GM21528 (cell line): ENCODE measurements around the gene IRF1.
"Not testable (repeated sequence)": the region's sequence is repeated elsewhere in the genome, so short reads cannot be mapped to it uniquely, and the experiment has no call there.

Source experiments
- ATAC-seq: cut with Tn5 transposase; IDR thresholded peaks from one replicate; pipeline ENCODE4 v1.9.1; 2021; ENCODE audit warnings: mild to moderate bottlenecking, moderate library complexity; ENCODE audit not compliant: unreplicated experiment, low FRiP score

IRF1 gene

GRCh38 chr5:132487841-132488555 is 2.6 kb downstream of the IRF1 start:
- ATAC-seq = no peak

GRCh38 chr5:132487095-132487428 is 3.5 kb downstream of the IRF1 start:
- ATAC-seq = no peak

DNA sequence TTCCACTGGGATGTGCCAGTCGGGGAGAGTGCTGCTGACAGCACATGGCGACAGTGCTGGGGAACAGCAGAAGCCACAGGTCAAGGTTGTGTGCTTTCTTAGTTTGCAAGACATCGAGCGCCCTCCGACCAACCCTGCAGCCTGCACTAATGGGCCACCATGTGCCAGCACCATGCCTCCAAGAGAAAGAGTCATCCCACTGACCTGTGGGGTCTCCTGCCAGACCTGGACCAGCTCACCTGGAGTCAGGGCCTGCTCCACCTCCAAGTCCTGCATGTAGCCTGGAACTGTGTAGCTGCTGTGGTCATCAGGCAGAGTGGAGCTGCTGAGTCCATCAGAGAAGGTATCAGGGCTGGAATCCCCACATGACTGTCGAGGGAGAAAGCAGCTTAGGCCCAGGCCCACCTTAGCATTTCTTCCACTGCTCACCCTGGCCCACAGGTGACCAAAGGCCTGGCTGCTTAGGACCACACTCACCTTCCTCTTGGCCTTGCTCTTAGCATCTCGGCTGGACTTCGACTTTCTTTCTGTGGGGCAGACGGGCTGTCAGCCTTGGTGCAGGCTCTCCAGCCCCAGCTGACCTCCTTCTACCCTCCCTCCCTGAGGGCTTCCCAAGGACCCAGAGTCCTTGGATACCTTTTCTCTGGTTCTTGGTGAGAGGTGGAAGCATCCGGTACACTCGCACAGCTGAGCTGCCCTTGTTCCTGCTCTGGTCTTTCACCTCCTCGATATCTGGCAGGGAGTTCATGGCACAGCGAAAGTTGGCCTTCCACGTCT is 4.1 kb downstream of the IRF1 start:
- ATAC-seq = no peak

DNA sequence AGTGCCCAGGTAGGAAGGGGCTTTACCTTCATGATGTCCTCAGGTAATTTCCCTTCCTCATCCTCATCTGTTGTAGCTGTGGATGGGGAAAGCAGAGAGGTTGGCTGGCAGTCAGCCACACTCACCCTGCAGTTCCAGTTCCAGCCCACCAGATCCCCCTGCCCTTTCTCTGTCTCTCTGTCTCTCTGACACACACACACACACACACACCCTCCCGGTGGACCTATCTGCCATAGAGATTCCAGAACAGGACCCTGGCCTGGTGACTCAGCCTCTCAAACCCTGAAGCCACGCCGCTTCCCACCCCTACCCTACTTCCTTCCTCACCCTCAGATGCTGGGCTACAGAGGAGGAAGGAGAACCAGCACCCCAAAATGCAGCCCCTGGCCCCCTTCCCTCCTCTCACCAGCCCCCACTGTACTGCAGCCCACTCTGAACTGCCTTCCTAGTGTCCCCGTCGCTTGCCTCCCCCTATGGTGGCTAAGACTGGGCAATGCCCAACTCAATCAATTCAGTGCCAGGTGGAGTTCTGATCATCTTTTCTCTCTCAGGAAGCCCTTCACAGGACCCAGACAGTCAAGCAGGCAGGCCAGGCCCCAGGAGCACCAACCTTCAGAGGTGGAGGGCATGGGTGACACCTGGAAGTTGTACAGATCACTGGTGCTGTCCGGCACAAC is 4.8 kb downstream of the IRF1 start:
- no peak for ATAC-seq

GRCh38 chr5:132484876-132485640 is 5.5 kb downstream of the IRF1 start:
- not testable (repeated sequence) for ATAC-seq

GRCh38 chr5:132484391-132484725 is 6.2 kb downstream of the IRF1 start:
- no peak for ATAC-seq

DNA sequence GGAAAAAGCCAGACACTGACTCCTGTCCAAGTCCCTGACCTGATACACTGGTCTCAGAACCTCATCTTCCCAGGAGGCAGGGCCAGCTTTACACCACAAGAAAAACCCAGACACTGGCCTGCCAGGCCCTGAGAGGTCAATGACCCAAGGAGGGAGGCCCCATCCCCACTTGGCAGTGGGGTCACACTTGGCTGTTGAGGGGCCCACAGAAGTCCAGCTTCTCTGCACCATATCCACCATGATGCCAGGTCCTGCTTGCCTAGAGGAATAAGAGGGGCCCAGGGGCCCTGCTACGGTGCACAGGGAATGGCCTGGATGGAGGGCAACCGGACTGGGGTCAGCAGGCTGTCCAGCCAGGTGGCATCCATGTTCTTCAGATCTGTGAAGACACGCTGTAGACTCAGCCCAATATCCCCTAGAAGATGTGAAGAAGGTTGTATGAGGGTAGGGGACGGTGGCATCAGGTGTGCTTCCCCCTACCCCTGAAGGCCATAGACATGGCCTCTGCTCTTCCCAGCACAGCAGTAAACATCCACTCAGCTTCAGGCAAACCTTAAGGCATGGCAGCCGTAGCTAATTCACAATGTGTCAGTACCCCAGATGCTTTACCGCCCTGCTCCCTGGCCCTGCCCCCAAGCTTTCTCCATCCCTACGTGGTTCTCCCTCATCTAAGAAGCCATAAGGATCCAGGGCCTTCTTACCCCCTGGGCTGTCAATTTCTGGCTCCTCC is 6.7 kb downstream of the IRF1 start:
- ATAC-seq = no peak

DNA sequence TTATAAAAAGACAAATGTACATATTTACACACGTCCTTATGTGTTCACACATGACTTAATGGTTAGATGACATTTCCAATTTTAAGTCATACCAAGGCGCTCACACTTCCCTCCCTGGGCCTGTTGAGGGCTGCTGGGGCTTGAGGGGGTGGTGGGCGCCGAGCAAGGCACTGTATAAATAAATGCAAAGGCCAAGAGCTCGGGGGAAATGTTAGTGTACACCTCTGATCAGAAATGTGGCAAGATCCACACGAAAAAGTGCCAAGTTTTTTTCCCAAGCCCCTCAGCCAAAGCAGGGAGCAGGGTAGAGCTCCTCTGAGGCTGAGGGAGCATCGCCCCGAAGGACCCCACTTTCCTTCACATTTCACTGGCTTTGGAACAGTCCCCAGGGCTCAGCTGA is 7.5 kb downstream of the IRF1 start:
- no peak for ATAC-seq

DNA sequence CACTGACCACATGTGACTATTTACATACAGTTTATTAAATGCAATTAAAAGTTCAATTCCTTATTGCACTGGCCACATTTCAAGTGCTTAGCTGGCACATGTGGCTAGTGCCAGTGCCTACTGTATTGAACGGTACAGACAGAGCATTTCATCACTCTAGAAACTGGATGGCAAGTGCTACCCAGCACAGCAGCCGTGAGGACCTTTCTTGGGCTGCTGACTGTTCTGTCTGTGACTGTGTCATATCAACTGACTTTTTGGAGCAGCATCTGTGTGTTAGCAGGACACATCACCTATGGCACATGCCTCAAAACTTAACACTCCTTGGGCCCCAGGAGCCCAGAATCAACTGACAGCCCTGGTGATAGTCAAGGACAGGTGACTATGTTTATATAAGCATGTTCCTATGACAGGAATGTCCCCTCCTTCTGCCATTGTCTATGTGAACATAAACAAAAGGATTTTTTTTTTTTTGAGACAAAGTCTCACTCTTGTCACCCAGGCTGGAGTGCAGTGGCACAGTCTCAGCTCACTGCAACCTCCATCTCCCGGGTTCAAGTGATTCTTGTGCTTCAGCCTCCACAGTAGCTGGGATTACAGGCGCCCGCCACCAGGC is 8.9 kb downstream of the IRF1 start:
- no peak for ATAC-seq

DNA sequence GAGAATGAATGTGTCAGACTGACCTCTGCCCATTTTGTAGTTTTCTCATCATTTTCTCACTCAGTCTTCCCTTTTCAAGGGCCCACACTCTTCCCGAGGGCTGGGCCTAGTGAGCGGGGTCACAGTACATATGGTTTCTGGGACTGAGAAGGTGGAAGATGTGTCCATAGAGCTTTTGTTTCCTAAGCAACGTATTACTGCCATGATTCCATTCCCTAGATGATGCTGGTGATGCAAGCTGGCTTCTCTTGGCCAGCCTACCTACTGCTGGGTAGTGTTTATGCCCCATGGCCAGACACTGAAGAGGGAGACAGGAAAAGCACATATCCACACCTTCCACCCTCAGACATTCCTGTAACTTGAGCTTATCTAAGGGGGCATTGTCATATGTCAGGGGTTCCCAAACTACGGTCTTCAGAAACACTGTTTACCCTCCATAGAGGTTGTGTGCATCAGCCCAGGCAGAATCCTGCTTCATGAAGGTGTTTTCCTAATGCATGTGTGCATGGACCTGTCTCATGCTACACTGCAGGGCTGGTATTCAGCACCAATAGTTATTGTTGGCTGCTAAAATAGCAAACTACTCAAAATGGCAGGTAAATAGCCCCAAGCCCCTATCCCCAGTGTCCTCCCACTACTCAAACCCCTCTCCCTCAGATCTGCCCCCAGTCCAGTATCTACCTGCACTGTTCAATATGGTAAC is 9.5 kb downstream of the IRF1 start:
- ATAC-seq = no peak

GRCh38 chr5:132480546-132480892 is 10.1 kb downstream of the IRF1 start:
- no peak for ATAC-seq

DNA sequence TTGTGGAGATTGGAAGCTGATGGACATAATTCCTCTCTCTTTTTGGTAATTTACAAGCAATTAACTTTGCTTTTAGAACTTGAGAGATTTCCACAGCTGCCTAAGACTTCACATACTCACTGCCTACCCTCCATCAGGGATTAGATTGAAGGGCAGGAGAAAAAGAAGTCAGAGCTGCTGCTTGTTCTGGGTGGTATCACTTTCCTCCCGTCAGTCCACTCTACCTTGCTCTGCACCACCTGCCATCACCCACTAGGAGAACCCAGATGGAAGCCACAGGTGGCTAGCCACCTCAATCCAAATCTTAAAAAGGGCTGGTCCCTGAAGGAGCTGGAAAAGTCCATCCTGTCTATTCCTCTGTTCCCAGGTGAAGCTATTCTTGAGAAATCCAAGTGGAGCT is 10.5 kb downstream of the IRF1 start:
- ATAC-seq = no peak

GRCh38 chr5:132479111-132479951 is 11.2 kb downstream of the IRF1 start:
- peak; percentile 37 for ATAC-seq

DNA sequence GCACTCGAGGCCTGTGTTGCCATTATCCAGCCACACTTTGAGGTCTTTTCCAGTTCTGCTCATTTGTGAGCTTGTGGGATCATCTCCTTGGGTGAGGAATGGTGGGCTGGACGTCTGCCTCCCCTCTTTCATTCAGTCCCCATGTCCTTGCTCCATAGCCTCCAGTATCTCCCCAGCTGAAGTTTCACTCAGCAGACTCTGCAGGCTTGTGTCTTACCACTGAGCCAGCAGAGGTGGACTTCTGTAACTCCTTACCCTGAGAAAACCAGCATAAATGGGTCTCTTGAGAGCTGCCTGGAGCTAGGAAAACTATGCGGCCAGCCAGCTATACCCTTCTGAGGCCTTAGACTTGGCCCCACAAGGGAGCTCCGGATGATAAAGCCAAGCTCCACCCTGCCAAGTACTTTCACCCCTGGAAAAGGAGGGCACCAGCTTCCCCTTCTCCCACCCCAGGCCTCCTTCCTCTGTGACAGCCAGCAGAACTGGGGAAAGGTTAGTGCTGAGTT is 12.2 kb downstream of the IRF1 start:
- ATAC-seq = no peak

DNA sequence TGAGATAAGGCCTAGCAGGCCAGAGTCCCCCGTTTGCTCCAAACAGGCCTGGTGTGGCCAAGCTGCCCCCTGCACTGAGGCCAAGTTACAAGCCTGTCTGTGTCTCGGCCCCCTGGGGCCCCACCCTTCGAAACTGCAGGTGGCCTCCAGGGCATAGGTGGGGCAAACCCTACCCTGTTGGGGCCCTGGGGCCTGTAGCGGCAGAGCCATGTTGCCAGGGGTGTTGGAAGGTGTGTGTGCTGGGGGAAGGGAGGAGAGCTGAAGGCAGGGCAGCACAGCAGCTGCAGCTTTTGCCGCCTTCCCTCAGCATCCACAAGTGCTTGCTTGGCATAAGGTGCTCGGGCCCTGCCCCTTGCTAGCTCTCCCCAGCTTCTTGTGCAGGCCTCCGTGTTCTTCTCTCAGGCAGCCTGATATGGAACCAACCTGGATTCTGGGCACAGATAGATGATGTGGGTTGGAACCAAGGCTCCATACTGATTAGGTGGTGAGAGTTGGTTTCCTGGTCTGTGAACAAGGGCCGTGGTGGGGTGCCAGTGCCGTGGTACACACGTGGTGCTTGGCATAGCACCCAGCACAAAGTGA is 12.7 kb downstream of the IRF1 start:
- no peak for ATAC-seq

- no peak for ATAC-seq
Observed at GRCh38 chr5:132476876-132477781, 13.4 kb downstream of the IRF1 start.
